ENCODE data around the gene ERC2. TPM values are rescaled to one million over a fixed set of nuclear protein-coding genes. Genes with fewer than 3 reads are reported as not detected.

The ERC2 gene
- total and polyA plus RNA-seq, 2 of the 8 experiments (the other 6 are each of a cell fraction or from before 2014, with no cell fraction given), result 16.4 to 22.8 TPM

DNA sequence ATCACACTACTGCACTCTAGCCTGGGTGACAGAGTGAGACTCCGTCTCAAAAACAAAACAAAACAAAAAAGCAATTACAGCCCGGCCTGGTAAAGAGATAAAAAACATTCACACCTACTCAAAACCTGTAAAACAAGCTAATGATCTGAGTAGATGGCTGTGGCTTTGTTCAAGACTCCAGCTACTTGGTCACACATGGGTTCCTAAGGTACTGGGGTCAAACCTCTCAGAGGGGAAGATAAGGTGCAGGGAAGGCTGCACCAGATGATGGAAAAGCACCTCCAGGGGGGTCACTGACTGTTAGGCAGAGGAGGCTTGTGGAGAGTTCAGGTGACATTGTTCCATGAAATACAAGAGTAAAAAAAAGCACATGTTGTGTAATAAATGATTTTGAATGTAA is 531.0 kb downstream of the ERC2 start:
- H4K5ac ChIP-seq (ENCODE audit: insufficient read length, low read depth, low read length), result no peak overlapping the region
- H2AFZ ChIP-seq (ENCODE audit: low read length), result no peak overlapping the region
- H2BK5ac ChIP-seq (ENCODE audit: low read depth, low read length), result no peak overlapping the region
- no peaks in the 10 kb centered on the region for H3K9me3 ChIP-seq (ENCODE audit: insufficient read depth in 2 of 2, low read depth in 1 of 2, low read length in 1 of 2)
- H3K79me1 ChIP-seq (ENCODE audit: low read depth, low read length), result no peaks in the 10 kb centered on the region
- no peak overlapping the region for H4K91ac ChIP-seq (replicated peaks; ENCODE audit: insufficient read length, low read length)
- no peaks in the 10 kb centered on the region for H3K27me3 ChIP-seq (replicated peaks in 1 of 4; ENCODE audit: control insufficient read depth in 3 of 4, extremely low read depth in 1 of 4, insufficient read depth in 3 of 4, low read length in 3 of 4)
- H3K9ac ChIP-seq (replicated peaks in 1 of 4; ENCODE audit: extremely low read depth in 1 of 4, low read depth in 3 of 4, low read length in 3 of 4), result no peak overlapping the region
- no peak overlapping the region for H3K4ac ChIP-seq (replicated peaks; ENCODE audit: insufficient read length, low read depth, low read length)
- FAIRE-seq (no peak), DNase-seq (ENCODE audit: low read depth in 1 of 2, low spot score in 2 of 2) (no peak)
- ChIA-PET POLR2A (ENCODE audit: partially characterized antibody) (no interaction called here), CTCF (ENCODE audit: partially characterized antibody) (interaction anchor here (1.4 to 3.9 kb wide), 2 partner anchors 12 to 365 kb away, joined by 4 to 14 read pairs; no protein-coding TSS in a partner anchor)
- no peak overlapping the region for H2AK5ac ChIP-seq (ENCODE audit: low read depth, low read length)
- H3K18ac ChIP-seq (ENCODE audit: extremely low read depth, low read length), result no peak overlapping the region
- no peaks in the 10 kb centered on the region for H3K36me3 ChIP-seq (ENCODE audit: control insufficient read depth in 2 of 4, insufficient read depth in 4 of 4, low read length in 3 of 4)
- no peak overlapping the region for H3K56ac ChIP-seq (replicated peaks; ENCODE audit: insufficient read length, low read depth, low read length)
- no peak overlapping the region for H3K27ac ChIP-seq (ENCODE audit: low read depth, low read length)
- 85% methylated on average over 2 of the region's 2 CpGs; no CpG with 5 or more reads in 1 of the 2 experiments for WGBS, 2 experiments (ENCODE audit: extremely low coverage in 1 of 2, insufficient coverage in 1 of 2, insufficient read length in 1 of 2, insufficient replicate concordance in 2 of 2, low coverage in 1 of 2, low lambda C conversion rate in 2 of 2, missing lambda C conversion rate in 1 of 2)
- H4K20me1 ChIP-seq (replicated peaks in 1 of 2; ENCODE audit: control insufficient read depth in 1 of 2, insufficient read depth in 2 of 2, low read length in 2 of 2), result no peaks in the 10 kb centered on the region
- no peak overlapping the region for H3K14ac ChIP-seq (ENCODE audit: insufficient read length)
- no peak overlapping the region for H2BK120ac ChIP-seq (replicated peaks; ENCODE audit: low read depth, low read length)
- no peak overlapping the region for H2BK15ac ChIP-seq (ENCODE audit: low read length)
- no peak overlapping the region for H3K4me2 ChIP-seq (ENCODE audit: insufficient read depth in 1 of 2, low read depth in 2 of 2, low read length in 2 of 2)
- H3K23ac ChIP-seq (ENCODE audit: insufficient read length), result no peak overlapping the region
- no peak overlapping the region for H4K8ac ChIP-seq (ENCODE audit: extremely low read depth, insufficient read depth, low read length)
- no peaks in the 10 kb centered on the region for H3K4me1 ChIP-seq (replicated peaks in 1 of 4; ENCODE audit: control insufficient read depth in 3 of 4, insufficient read depth in 4 of 4, low read length in 3 of 4)
- no peaks in the 10 kb centered on the region for H3K23me2 ChIP-seq (ENCODE audit: low read depth, low read length)
- no peak overlapping the region for H2BK12ac ChIP-seq (ENCODE audit: low read depth, low read length)
- H3K79me2 ChIP-seq (ENCODE audit: control insufficient read depth in 1 of 2, insufficient read depth in 2 of 2, low read length in 2 of 2), result no peaks in the 10 kb centered on the region
- no peak overlapping the region for H3K4me3 ChIP-seq (ENCODE audit: extremely low read depth in 1 of 4, insufficient read depth in 2 of 4, low read depth in 3 of 4, low read length in 4 of 4)
- H2BK20ac ChIP-seq (ENCODE audit: low read length), result no peak overlapping the region
- TF ChIP-seq, protein P1, sequence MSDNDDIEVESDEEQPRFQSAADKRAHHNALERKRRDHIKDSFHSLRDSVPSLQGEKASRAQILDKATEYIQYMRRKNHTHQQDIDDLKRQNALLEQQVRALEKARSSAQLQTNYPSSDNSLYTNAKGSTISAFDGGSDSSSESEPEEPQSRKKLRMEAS (IDR thresholded peaks at IDR 0.05), result no peak
- TF ChIP-seq RNF2 (IDR thresholded peaks at IDR 0.05; ENCODE audit: borderline replicate concordance, low read depth, low read length, missing control alignments, poor library complexity, severe bottlenecking) (no peak), BRCA1 (IDR thresholded peaks at IDR 0.05; ENCODE audit: low read depth, low read length) (no peak), NANOG (IDR thresholded peaks at IDR 0.05; ENCODE audit: insufficient read depth, low read depth, low read length, poor library complexity, severe bottlenecking) (no peak), KDM4A (IDR thresholded peaks at IDR 0.05; ENCODE audit: low read depth, low read length, severe bottlenecking) (no peak), EZH2 (IDR thresholded peaks at IDR 0.05; ENCODE audit: low read depth, low read length, severe bottlenecking) (no peak), SIX5 (IDR thresholded peaks at IDR 0.05; ENCODE audit: low read depth, low read length) (no peak), KDM5A (IDR thresholded peaks at IDR 0.05; ENCODE audit: low read length) (no peak), EGR1 (IDR thresholded peaks at IDR 0.05; ENCODE audit: borderline replicate concordance, low read depth, low read length) (no peak)
- TF ChIP-seq, protein P2, sequence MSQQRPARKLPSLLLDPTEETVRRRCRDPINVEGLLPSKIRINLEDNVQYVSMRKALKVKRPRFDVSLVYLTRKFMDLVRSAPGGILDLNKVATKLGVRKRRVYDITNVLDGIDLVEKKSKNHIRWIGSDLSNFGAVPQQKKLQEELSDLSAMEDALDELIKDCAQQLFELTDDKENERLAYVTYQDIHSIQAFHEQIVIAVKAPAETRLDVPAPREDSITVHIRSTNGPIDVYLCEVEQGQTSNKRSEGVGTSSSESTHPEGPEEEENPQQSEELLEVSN (IDR thresholded peaks at IDR 0.05), result no peak
- TF ChIP-seq, protein P3, sequence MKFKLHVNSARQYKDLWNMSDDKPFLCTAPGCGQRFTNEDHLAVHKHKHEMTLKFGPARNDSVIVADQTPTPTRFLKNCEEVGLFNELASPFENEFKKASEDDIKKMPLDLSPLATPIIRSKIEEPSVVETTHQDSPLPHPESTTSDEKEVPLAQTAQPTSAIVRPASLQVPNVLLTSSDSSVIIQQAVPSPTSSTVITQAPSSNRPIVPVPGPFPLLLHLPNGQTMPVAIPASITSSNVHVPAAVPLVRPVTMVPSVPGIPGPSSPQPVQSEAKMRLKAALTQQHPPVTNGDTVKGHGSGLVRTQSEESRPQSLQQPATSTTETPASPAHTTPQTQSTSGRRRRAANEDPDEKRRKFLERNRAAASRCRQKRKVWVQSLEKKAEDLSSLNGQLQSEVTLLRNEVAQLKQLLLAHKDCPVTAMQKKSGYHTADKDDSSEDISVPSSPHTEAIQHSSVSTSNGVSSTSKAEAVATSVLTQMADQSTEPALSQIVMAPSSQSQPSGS (IDR thresholded peaks at IDR 0.05; ENCODE audit: low read length), result no peak

Data from H1 (cell line).